T47D (cell line): Measurements from ENCODE around the gene SPEG.
A peak's percentile ranks its signal among the peaks of the same experiment; 100 is the strongest.

Experiments
- DNase-seq, 2 experiments: peaks; one replicate each; pipeline versions ENCODE4 v3.0.0 to v3.0.0-alpha.2; 2011 to 2012; ENCODE audit warnings: low read depth in 1 of 2, low spot score in 1 of 2
- JUND ChIP-seq: IDR thresholded peaks from 2 replicates; pipeline ENCODE4 v1.6.1; 2012; ENCODE audit warnings: low read depth
- in situ Hi-C: cut with HindIII; loops from 2 replicates; pipeline ENCODE4 v1.10.0; 2016; ENCODE audit warnings: low sequenced_read_pairs, low pct_unique_long_range_greater_than_20kb

Gene SPEG

GRCh38 chr2:219435701-219436100 lies 1.1 kb downstream of the SPEG start:
- in situ Hi-C loops = no loop called here
- no peak for TF ChIP-seq JUND

GRCh38 chr2:219436491-219436890 lies 1.8 kb downstream of the SPEG start:
- in situ Hi-C loops = no loop called here
- no peak for DNase-seq
- no peak for TF ChIP-seq JUND

More at GRCh38 chr2:219435701-219436100, 1.1 kb downstream of the SPEG start:
- no peak for DNase-seq

GRCh38 chr2:219437141-219437540 lies 2.5 kb downstream of the SPEG start:
- DNase-seq = no peak
- in situ Hi-C loops = no loop called here
- no peak for TF ChIP-seq JUND

GRCh38 chr2:219437690-219438206 lies 3.1 kb downstream of the SPEG start:
- in situ Hi-C loops = no loop called here
- TF ChIP-seq JUND = no peak
- no peak for DNase-seq

- in situ Hi-C loops = no loop called here
- no peak for DNase-seq
- no peak for TF ChIP-seq JUND
Observed at GRCh38 chr2:219438453-219438852, 3.8 kb downstream of the SPEG start.

GRCh38 chr2:219439506-219439905 lies 4.9 kb downstream of the SPEG start:
- in situ Hi-C loops = no loop called here
- DNase-seq = no peak
- no peak for TF ChIP-seq JUND

GRCh38 chr2:219440388-219441256 lies 6.0 kb downstream of the SPEG start:
- no peak for TF ChIP-seq JUND
- DNase-seq = no peak
- in situ Hi-C loops = no loop called here

GRCh38 chr2:219441451-219442255 lies 7.0 kb downstream of the SPEG start:
- in situ Hi-C loops = no loop called here
- TF ChIP-seq JUND = no peak
- peak; percentile 36 to 80 for DNase-seq

- in situ Hi-C loops = no loop called here
- no peak for DNase-seq
- no peak for TF ChIP-seq JUND
Observed at GRCh38 chr2:219442256-219443015, 7.8 kb downstream of the SPEG start.

- in situ Hi-C loops = no loop called here
- TF ChIP-seq JUND = no peak
- no peak for DNase-seq
Observed at GRCh38 chr2:219443016-219443696, 8.5 kb downstream of the SPEG start.

- DNase-seq = no peak
- in situ Hi-C loops = no loop called here
- TF ChIP-seq JUND = no peak
Observed at GRCh38 chr2:219443697-219444023, 9.0 kb downstream of the SPEG start.

- in situ Hi-C loops = no loop called here
- no peak for DNase-seq
- TF ChIP-seq JUND = no peak
Observed at GRCh38 chr2:219444566-219445091, 10.0 kb downstream of the SPEG start.
